Sigmoid colon (tissue), 7 donors: ENCODE data around the gene NCOR2. TPM values are rescaled to one million over a fixed set of nuclear protein-coding genes. Genes with fewer than 3 reads are reported as not detected.

Experiments
- DNase-seq: peaks from one replicate; pipeline ENCODE4 v3.0.0-alpha.2; 2019
- H3K27ac ChIP-seq, 4 donors: fragments of 200-600 bp; sonication (generic); one replicate each; pipeline ENCODE4 v1.5.1; 2016 to 2019; ENCODE audit warnings: mild to moderate bottlenecking in 1 of 4
- H3K27me3 ChIP-seq, 3 donors: fragments of 200-600 bp; sonication (generic); one replicate each; pipeline ENCODE4 v1.5.1; 2019; ENCODE audit warnings: mild to moderate bottlenecking in 1 of 3
- H3K36me3 ChIP-seq, 4 donors: fragments of 200-600 bp; sonication (generic); one replicate each; pipeline ENCODE4 v1.5.1; 2016 to 2019
- H3K4me1 ChIP-seq, 4 donors: fragments of 200-600 bp; sonication (generic); one replicate each; pipeline ENCODE4 v1.5.1; 2017 to 2019
- H3K4me3 ChIP-seq, 4 donors: fragments of 200-600 bp; sonication (generic); one replicate each; pipeline ENCODE4 v1.5.1; 2017 to 2019; ENCODE audit warnings: mild to moderate bottlenecking in 2 of 4, moderate library complexity in 1 of 4
- H3K9me3 ChIP-seq, 4 donors: fragments of 200-600 bp in 3 of 4; sonication (generic) in 3 of 4; one replicate each; pipeline versions ENCODE4 v1.5.1 to v1.6.1; 2013 to 2019
- CTCF ChIP-seq, 4 experiments: fragments of 450-650 bp in 3 of 4; fragments of 200-600 bp in 1 of 4; IDR thresholded peaks; one replicate each; pipeline ENCODE4 v1.5.1; 2016 to 2019; ENCODE audit warnings: antibody characterized with exemption in 4 of 4, mild to moderate bottlenecking in 3 of 4, moderate library complexity in 2 of 4
- EP300 ChIP-seq, 4 donors: sonication (generic); formaldehyde crosslinking; IDR thresholded peaks; one replicate each; pipeline ENCODE4 v1.6.1; 2017; ENCODE audit warnings: antibody characterized with exemption in 4 of 4
- POLR2A ChIP-seq, 2 donors: fragments of 450-650 bp; IDR thresholded peaks; one replicate each; pipeline ENCODE4 v1.6.1; 2016; ENCODE audit warnings: antibody characterized with exemption in 2 of 2, mild to moderate bottlenecking in 2 of 2, moderate library complexity in 2 of 2
- POLR2AphosphoS5 ChIP-seq, 4 donors: sonication (generic); formaldehyde crosslinking; IDR thresholded peaks; one replicate each; pipeline ENCODE4 v1.6.1; 2017; ENCODE audit warnings: antibody characterized with exemption in 4 of 4
- WGBS, 2 donors: extraction: QIAGEN DNeasy Blood & Tissue Kit; methylation state at CpG; one replicate each; pipeline ENCODE4 v1.1.7; 2013; 5-methylcytosine and 5-hydroxymethylcytosine counted together
- intact Hi-C: fragments of 100-400 bp; cut with DNase I; formaldehyde crosslinking; loops from one replicate; pipeline ENCODE4 v1.15.1; 2023
- polyA plus RNA-seq, 3 donors: library from polyadenylated mRNA; stranded (reverse); fragments of 200-250 nt; gene quantifications; one replicate each; pipeline ENCODE4 v1.2.3, GENCODE V29; 2013
- total RNA-seq, 4 donors: library from RNA; depleted of rRNA; stranded (reverse); fragments of >200 nt; gene quantifications; one replicate each; pipeline ENCODE4 v1.1.0, GENCODE V29; 2016
- donor health status: healthy with polysubstance abuse.
- donor health status: Bipolar disorder and iron deficiency.
- donor health status: healthy.

The NCOR2 gene
- total and polyA plus RNA-seq, 7 donors: 18.6 to 134 (median 47.9) TPM

GRCh38 chr12:124571556-124571955 is 4.1 kb upstream of the NCOR2 start:
- Histone ChIP-seq H3K9me3 (no peaks in the 10 kb centered on the region), H3K27ac (no peak overlapping the region), H3K27me3 (no peaks in the 10 kb centered on the region), H3K4me1 (peaks cover 0 to 31% (median 27%) of the 10 kb centered on the region in 4 donors), H3K36me3 (no peaks in the 10 kb centered on the region), H3K4me3 (no peak overlapping the region)
- DNase-seq: no peak
- no peak for TF ChIP-seq EP300 (IDR thresholded peaks at IDR 0.05)
- no peak for TF ChIP-seq POLR2A (IDR thresholded peaks at IDR 0.05)
- no peak for TF ChIP-seq CTCF (IDR thresholded peaks at IDR 0.05)
- no peak for TF ChIP-seq POLR2AphosphoS5 (IDR thresholded peaks at IDR 0.05)
- 96 to 97% methylated on average over 2 of the region's 2 CpGs for WGBS, 2 donors
- intact Hi-C loops: loop anchor here (10.0 kb wide), 1 partner anchor 537 kb away; no protein-coding TSS in a partner anchor

DNA sequence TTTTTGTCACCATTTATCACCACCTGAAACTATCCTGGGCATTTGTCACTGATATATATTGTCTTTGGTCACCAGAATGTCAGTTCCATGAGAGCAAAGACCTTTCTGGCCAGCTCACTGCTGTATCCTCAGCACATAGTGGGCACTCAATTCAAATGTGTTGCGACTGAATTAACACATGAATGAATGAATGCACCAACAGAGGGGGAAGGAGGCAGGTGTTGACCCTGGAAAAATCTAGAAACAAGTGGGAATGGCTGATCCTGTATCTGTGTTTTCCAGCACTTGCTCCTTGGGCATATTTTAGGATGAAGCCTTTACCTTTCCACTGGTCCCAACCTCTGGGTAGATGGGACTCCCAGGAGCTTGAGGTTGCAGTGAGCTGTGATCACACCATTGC is 3.4 kb upstream of the NCOR2 start:
- Histone ChIP-seq H3K27me3 (no peaks in the 10 kb centered on the region), H3K4me3 (no peak overlapping the region), H3K36me3 (no peaks in the 10 kb centered on the region), H3K4me1 (peaks cover 0 to 34% (median 29%) of the 10 kb centered on the region in 4 donors), H3K27ac (no peak overlapping the region), H3K9me3 (no peaks in the 10 kb centered on the region)
- DNase-seq: no peak
- 95 to 98% methylated on average over 1 of the region's 1 CpG for WGBS, 2 donors
- TF ChIP-seq CTCF (IDR thresholded peaks at IDR 0.05) (no peak), POLR2A (IDR thresholded peaks at IDR 0.05) (no peak), POLR2AphosphoS5 (IDR thresholded peaks at IDR 0.05) (no peak), EP300 (IDR thresholded peaks at IDR 0.05) (no peak)
- intact Hi-C loops: loop anchor here (10.0 kb wide), 1 partner anchor 536 kb away; no protein-coding TSS in a partner anchor

DNA sequence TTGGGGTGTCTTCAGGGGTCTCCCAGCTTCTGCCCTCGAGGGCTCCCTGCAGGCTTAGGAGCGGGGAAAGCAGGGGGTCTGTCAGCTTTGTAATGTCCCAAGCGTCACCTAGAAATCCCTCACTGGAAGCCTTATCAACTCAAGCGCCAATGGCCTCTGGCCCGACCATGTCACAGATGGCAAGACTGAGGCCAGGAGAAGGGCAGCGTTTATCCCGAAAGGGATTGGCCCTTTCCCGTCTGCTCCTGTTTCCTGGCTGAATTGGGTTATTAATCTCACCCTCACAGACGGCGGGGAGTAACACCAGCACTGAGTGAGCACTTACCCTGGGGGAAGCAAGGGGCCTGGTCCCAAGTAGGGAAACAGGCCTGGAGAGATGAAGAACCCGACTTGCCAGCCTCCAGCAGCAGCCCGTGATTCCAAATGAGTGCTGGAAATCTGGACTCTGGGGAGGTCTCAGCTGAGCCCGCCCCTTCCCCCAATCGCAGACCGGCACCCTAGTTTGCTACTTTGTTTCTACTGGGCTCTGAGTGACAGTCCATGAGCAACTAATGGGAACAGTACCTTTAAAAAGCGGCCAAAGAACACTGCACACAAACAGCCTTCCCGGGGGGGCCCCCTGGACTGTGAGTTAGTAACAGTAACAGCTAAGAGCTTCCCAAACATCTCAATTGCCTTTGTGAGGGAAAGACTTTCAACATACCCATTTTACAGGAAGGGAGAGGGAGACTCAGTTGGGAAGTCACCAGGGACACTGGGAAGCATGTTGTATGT is 2.1 kb upstream of the NCOR2 start:
- Histone ChIP-seq H3K9me3 (no peaks in the 10 kb centered on the region), H3K36me3 (no peaks in the 10 kb centered on the region), H3K4me3 (no peak overlapping the region), H3K4me1 (peaks cover 0 to 46% (median 42%) of the 10 kb centered on the region in 4 donors), H3K27ac (peak overlapping the region; percentile 91 to 100 (median 98)), H3K27me3 (no peaks in the 10 kb centered on the region)
- no peak for TF ChIP-seq POLR2A (IDR thresholded peaks at IDR 0.05)
- TF ChIP-seq CTCF (IDR thresholded peaks at IDR 0.05): no peak
- TF ChIP-seq EP300 (IDR thresholded peaks at IDR 0.05): no peak
- no peak for TF ChIP-seq POLR2AphosphoS5 (IDR thresholded peaks at IDR 0.05)
- intact Hi-C loops: loop anchor here (5.0 to 10.0 kb wide), 4 partner anchors 112 to 535 kb away; no protein-coding TSS in a partner anchor
- WGBS, 2 donors: 87 to 88% methylated on average over 17 of the region's 17 CpGs
- DNase-seq: no peak

- peaks cover 0 to 50% (median 47%) of the 10 kb centered on the region in 4 donors for H3K4me1 ChIP-seq
These were observed 1.3 kb upstream of the NCOR2 start for GRCh38 chr12:124568431-124569374.

More at GRCh38 chr12:124568431-124569374, 1.3 kb upstream of the NCOR2 start:
- DNase-seq: peak; percentile 94
- Histone ChIP-seq H3K36me3 (no peaks in the 10 kb centered on the region), H3K4me3 (peak overlapping the region in 3 of 4 donors; percentile 15 to 96 (median 27)), H3K9me3 (no peaks in the 10 kb centered on the region), H3K27me3 (no peaks in the 10 kb centered on the region), H3K27ac (peak overlapping the region; percentile 91 to 100 (median 98))
- TF ChIP-seq POLR2AphosphoS5 (IDR thresholded peaks at IDR 0.05) (peak; percentile 43 to 78 (median 61)), EP300 (IDR thresholded peaks at IDR 0.05) (peak in 1 of 4 donors; percentile 61), CTCF (IDR thresholded peaks at IDR 0.05) (peak in 2 of 4 experiments; percentile 24 to 56), POLR2A (IDR thresholded peaks at IDR 0.05) (no peak)
- intact Hi-C loops: loop anchor here (1.0 to 5.0 kb wide), 4 partner anchors 111 to 201 kb away; no protein-coding TSS in a partner anchor
- WGBS, 2 donors: 33 to 37% methylated on average over 28 of the region's 28 CpGs
